ENCODE data around the gene ABCG1.

ABCG1 gene

DNA sequence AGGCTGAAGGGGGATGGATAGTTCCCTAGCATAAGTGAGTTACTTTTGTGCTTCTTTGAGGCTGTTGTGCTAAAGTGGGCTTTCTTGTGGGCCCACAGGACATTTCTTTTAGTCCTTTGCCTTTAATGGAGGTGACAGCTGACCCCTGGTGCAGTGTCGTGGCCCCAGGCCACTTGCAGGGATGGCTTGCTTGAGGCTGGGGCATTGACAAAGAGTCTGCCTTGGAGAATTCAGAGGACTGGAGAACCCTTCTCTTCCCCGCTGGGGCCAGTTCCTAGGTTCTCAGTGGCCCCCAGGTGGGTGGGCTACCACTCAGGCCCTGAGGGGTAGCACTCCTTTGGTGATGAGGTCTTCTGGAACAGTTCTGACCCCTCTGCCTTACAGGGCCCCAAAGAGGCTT is 12.8 kb downstream of the ABCG1 start:
- in situ Hi-C loops (cut with MboI; ENCODE audit: low sequenced_read_pairs) = no loop called here

DNA sequence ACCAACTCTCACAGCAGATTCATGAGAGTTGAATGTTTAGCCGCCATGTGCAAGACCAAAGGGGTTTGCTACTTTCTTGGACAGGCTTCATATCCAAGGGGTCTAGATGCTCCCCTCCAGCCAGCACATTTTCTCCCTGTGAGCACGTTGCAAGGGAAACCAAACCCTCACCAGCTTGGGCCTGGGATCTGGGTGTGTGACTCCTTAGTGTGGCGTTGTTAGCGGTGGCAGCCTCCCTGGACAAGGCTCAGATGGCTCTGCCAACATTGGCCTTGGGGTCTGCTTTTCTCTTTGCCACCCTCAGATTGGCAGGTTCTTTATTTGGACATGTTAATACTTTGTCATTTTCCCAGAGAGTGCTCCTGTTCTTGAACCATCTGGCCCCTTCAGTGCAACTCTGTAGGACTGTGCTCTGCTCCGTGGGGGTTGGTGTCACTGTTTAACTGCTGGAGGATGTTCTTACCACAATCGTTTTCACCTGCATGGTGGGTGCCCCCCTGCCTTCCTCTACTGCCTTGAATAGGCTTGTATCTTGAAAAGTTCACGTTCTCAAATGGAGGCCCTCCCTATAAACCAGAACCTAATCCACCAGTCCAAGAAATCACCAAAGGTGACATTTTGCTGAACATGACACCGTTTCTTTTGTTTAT is 13.4 kb downstream of the ABCG1 start:
- in situ Hi-C loops (cut with MboI; ENCODE audit: low sequenced_read_pairs) = no loop called here

DNA sequence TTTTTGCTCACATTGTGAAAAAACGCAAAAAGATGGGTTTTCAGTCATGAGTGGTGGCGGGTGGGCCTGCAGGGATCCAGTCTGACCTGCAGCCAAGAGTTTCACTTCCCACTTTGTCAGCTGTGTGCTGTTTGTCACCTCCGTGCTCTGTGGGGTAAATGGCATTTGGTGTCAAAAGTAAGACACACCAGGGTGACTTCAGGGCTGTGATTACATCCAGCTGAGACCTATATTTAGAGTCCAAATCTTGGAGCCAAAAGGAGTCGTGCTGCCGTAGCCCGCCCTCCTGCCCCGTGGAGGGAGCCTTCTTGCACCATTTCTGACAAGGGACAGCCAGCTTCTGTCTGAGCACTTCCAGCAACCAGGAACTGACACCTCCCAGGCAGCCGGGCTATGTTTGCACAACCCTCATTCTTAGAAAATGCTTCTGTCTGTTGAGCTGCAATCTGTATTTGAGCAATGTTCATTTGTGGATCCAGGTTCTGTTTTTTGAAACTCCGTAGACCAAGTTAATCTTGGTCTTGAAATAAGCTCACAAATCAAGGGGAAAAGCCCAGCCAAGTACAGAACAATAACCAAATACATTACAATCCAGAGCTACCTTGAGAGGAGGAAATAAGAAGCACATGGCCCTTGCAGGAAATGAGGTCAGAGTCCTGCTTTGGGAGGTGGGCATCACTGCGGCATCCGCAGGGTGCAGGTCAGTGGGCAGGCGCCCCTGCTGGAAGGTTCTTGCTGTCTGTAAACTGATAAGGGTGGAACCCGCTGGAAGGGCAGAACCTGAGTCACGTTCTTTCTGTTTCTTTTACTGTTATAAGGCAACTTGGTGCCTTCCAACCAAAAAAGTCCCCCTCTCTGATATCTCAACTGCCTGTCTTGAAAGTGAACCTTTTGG is 14.4 kb downstream of the ABCG1 start:
- in situ Hi-C loops (cut with MboI; ENCODE audit: low sequenced_read_pairs) = no loop called here

GRCh38 chr21:42234041-42234440 is 15.1 kb downstream of the ABCG1 start:
- in situ Hi-C loops (cut with MboI; ENCODE audit: low sequenced_read_pairs) = no loop called here

- in situ Hi-C loops (cut with MboI; ENCODE audit: low sequenced_read_pairs) = no loop called here
Observed at GRCh38 chr21:42234464-42235241, 15.7 kb downstream of the ABCG1 start.

GRCh38 chr21:42235593-42235992 is 16.7 kb downstream of the ABCG1 start:
- in situ Hi-C loops (cut with MboI; ENCODE audit: low sequenced_read_pairs) = no loop called here

GRCh38 chr21:42236014-42236413 is 17.1 kb downstream of the ABCG1 start:
- in situ Hi-C loops (cut with MboI; ENCODE audit: low sequenced_read_pairs) = no loop called here

DNA sequence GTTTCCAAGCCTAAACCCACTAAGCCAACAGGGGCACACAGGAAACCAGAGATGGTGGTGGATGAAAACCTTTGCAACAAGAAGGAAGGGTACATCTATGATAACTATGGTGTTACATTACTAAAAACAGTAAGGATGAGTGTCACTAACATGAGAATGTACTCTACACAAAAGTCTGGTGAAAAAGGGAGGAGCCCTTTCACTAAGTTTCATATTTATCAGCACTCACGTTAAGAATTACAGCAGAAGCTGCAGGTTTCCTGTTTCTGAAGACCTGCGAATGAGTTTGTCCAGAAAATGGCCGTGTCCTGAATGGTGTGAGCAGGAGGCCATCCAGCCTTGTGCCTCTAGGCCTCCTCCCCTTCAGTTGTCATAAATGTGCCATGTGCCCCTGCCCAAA is 17.8 kb downstream of the ABCG1 start:
- in situ Hi-C loops (cut with MboI; ENCODE audit: low sequenced_read_pairs) = no loop called here

DNA sequence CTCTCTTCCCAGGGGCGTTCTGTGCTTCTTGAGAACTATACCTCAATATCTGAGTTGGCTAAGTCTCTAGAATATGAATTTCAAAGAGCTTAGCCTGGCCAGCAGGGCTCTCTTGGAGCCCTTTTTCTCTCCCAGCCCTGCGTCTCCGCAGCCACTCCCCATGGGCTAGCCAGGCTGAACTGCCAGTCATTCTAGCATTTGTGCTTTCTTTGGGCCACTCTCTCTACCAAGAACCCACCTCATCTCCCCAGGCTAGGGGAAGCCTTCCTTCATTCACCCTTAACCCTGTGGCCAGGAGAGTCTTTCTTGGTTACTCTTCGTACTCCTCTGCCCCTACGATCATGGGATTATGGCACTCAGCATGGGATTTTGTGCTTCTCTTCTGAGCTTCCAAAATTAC is 18.2 kb downstream of the ABCG1 start:
- in situ Hi-C loops (cut with MboI; ENCODE audit: low sequenced_read_pairs) = no loop called here

- in situ Hi-C loops (cut with MboI; ENCODE audit: low sequenced_read_pairs) = no loop called here
Observed at GRCh38 chr21:42237577-42237976, 18.6 kb downstream of the ABCG1 start.

- in situ Hi-C loops (cut with MboI; ENCODE audit: low sequenced_read_pairs) = no loop called here
Observed at GRCh38 chr21:42238185-42238934, 19.4 kb downstream of the ABCG1 start.

GRCh38 chr21:42239556-42239955 is 20.6 kb downstream of the ABCG1 start:
- in situ Hi-C loops (cut with MboI; ENCODE audit: low sequenced_read_pairs) = no loop called here

DNA sequence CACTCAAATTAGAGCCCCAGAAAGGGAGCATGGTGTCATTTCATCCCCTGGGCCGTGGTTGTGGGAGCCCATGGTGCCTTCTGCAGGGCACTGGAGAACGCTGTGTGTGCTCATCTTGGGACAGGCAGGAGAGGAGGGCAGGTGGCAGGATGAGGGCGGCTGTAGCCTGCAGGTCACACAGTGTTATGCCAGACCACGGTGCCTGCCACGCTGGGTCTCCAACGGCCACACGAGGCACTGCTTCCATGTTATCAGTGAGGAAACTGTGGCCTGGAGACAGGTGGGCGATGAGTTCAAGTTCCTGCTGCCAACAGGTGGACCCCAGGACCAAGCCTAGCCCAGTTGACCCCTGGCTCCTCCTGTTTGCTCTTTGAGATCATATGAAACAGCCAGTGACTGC is 21.0 kb downstream of the ABCG1 start:
- in situ Hi-C loops (cut with MboI; ENCODE audit: low sequenced_read_pairs) = no loop called here

GRCh38 chr21:42242611-42243010 is 23.7 kb downstream of the ABCG1 start:
- in situ Hi-C loops (cut with MboI; ENCODE audit: low sequenced_read_pairs) = no loop called here

DNA sequence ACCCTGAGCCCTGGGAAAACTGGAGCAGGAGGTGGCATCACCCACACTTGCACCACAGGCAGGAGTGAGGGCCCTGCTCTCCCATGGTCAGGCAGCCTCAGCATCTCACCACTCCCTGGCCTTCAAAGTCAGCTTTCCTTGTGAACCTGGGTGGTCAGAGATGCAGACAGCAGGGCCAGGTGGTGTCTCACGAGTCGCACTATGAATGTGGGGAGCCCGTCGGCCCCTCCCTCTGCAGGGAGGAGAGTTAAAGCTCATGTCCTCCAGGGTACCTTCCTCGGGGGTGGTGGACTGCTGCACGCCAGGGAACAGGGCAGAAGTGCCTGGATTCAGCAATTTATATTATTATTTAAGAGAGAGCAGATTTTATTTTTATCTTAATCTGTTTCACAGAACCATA is 24.1 kb downstream of the ABCG1 start:
- in situ Hi-C loops (cut with MboI; ENCODE audit: low sequenced_read_pairs) = no loop called here

DNA sequence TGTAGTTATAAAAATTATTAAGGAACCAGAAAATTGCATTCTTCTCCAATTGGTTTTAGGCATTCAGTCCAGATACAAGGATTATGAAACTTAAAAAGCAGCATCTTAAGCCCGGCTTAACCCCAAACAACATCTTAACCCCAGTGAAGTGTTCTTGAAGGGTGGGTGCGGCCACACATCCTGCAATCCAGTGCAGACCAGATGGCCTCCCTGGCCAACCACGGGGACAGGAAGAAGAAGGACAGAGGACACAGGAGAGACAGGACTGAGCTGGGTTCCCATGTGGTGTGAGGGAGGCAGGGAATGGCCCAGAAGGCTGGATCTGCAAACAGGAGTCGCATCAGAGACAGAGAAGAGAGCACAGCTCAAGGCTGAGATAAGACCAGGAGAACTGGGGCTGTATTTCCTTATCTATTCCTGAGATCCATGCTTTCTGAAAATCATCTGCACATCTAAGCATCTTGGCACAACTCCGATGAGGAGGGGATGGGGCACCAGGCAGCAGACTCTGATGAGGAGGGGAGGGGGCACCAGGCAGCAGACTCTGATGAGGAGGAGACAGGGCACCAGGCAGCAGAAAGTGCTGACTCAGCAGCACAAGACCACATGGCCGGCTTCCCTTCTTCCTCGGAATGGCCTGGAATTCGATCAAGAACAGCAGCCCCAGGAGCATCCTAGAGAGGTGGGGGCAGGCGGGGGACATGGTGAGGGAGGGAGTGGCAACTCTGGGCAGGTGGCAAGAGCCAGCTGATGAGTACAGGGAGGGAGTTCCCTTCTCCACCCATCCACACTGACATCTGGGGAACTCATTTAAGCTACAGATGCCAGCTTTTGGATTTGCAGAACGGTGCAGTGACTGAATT is 26.6 kb downstream of the ABCG1 start:
- in situ Hi-C loops (cut with MboI; ENCODE audit: low sequenced_read_pairs) = no loop called here

DNA sequence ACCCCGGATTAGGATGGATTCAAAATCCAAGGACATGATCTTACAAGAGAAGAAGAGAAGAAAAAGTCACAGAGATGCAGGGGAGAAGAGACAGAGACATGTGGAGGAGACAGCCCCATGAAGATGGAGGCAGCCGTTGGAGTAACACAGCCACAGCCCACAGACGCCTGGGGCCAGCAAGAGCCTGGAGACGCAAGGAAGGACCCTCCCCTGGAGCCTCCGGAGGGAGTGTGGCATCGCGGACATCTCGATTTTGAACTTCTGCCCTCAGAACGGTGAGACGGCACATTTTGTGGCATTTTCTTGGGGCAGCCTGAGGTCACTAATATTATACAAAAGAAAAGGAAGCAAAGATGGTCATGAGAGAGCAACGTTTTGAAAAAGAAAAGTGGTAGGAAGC is 28.8 kb downstream of the ABCG1 start:
- in situ Hi-C loops (cut with MboI; ENCODE audit: low sequenced_read_pairs) = no loop called here

- in situ Hi-C loops (cut with MboI; ENCODE audit: low sequenced_read_pairs) = no loop called here
Observed at GRCh38 chr21:42248241-42248640, 29.3 kb downstream of the ABCG1 start.

DNA sequence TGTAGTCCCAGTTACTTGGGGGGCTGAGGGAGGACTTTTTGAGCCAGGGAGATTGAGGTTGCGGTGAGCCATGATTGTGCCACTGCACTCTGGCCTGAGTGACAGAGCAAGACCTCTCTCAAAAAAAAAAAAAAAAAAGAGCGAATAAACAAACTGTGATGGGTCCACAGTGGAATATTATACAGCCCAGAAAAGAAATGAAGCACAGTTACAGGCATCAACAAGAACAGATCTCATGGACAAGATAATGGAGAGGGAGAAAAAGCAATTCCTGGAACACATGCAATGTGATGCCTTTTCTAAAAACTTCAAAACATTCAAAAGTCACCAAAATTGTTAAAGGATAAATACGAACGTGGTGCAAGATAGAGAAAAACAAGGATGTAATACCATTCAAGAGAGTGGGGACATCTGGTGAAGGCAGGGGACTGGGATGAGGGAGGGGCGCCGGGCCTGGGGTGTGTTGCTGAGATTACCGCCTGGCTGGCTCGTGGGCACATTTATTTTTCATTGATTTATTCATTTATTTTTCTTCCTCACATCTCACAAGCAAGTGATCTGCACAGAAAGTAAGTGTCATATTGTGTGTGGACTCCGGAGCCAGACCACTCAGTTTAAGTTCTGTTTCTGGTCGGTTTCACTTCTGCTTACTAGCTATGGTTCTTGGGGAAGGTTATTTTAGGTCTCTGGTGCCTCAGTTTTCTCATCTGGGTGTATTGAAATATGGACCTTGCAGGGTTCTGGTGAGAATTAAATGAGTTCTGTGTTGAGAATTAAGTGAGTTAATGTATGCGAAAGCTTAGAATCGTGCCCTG is 30.1 kb downstream of the ABCG1 start:
- in situ Hi-C loops (cut with MboI; ENCODE audit: low sequenced_read_pairs) = no loop called here

All from HL-60/S4 (cell line).